HEK293T (cell line): ENCODE data around the gene OSBPL2.

Experiments used
- CTCF ChIA-PET: fragments of 350-600 bp; formaldehyde crosslinking; extraction: SDS; loops from one replicate; lab custom pipeline; 2021; ENCODE audit warnings: antibody characterized with exemption, inconsistent platforms; lab: Yijun Ruan, JAX
- POLR2A ChIA-PET: fragments of 350-600 bp; formaldehyde crosslinking; extraction: SDS; loops from one replicate; lab custom pipeline; 2020; ENCODE audit warnings: antibody characterized with exemption, inconsistent platforms; lab: Yijun Ruan, JAX
- DNase-seq: peaks from one replicate; pipeline ENCODE4 v3.0.0; 2012; ENCODE audit warnings: mixed read lengths; ENCODE audit errors: extremely low spot score
- ARNT ChIP-seq: fragments of 450-650 bp; IDR thresholded peaks from 2 replicates; pipeline ENCODE4 v1.6.1; 2017; ENCODE audit warnings: mild to moderate bottlenecking
- BHLHE40 ChIP-seq: fragments of 450-650 bp; IDR thresholded peaks from 2 replicates; pipeline ENCODE4 v1.6.1; 2016; ENCODE audit warnings: mild to moderate bottlenecking, moderate library complexity, borderline replicate concordance
- CTBP1 ChIP-seq: fragments of 450-650 bp; IDR thresholded peaks from 2 replicates; pipeline ENCODE4 v1.6.1; 2016; ENCODE audit warnings: borderline replicate concordance
- ELF4 ChIP-seq: fragments of 450-650 bp; IDR thresholded peaks from 2 replicates; pipeline ENCODE4 v1.6.1; 2017; ENCODE audit warnings: antibody characterized with exemption
- FOXA1 ChIP-seq: fragments of 450-650 bp; IDR thresholded peaks from 2 replicates; pipeline ENCODE4 v1.6.1; 2016; ENCODE audit warnings: mild to moderate bottlenecking
- FOXK2 ChIP-seq: fragments of 450-650 bp; IDR thresholded peaks from 2 replicates; pipeline ENCODE4 v1.6.1; 2016; ENCODE audit warnings: mild to moderate bottlenecking
- FOXM1 ChIP-seq: fragments of 450-650 bp; IDR thresholded peaks from 2 replicates; pipeline ENCODE4 v1.6.1; 2017; ENCODE audit warnings: mild to moderate bottlenecking, borderline replicate concordance
- HDGF ChIP-seq: fragments of 450-650 bp; IDR thresholded peaks from 2 replicates; pipeline ENCODE4 v1.6.1; 2017; ENCODE audit warnings: antibody characterized with exemption, borderline replicate concordance
- L3MBTL2 ChIP-seq: fragments of 450-650 bp; conservative IDR thresholded peaks from 2 replicates; pipeline ENCODE4 v1.6.1; 2016; ENCODE audit warnings: mild to moderate bottlenecking
- LEF1 ChIP-seq: fragments of 450-650 bp; IDR thresholded peaks from 2 replicates; pipeline ENCODE4 v1.6.1; 2017; ENCODE audit warnings: mild to moderate bottlenecking, borderline replicate concordance
- NFRKB ChIP-seq: fragments of 450-650 bp; IDR thresholded peaks from 2 replicates; pipeline ENCODE4 v1.6.1; 2016; ENCODE audit warnings: mild to moderate bottlenecking, moderate library complexity
- PKNOX1 ChIP-seq: fragments of 450-650 bp; IDR thresholded peaks from 2 replicates; pipeline ENCODE4 v1.6.1; 2016
- SP1 ChIP-seq: fragments of 450-650 bp; IDR thresholded peaks from 2 replicates; pipeline ENCODE4 v1.6.1; 2017
- SUZ12 ChIP-seq: fragments of 450-650 bp; IDR thresholded peaks from 2 replicates; pipeline ENCODE4 v1.6.1; 2016; ENCODE audit warnings: mild to moderate bottlenecking
- TARDBP ChIP-seq: fragments of 450-650 bp; IDR thresholded peaks from 2 replicates; pipeline ENCODE4 v1.6.1; 2016
- ZNF384 ChIP-seq: fragments of 450-650 bp; IDR thresholded peaks from 2 replicates; pipeline ENCODE4 v1.6.1; 2016

The OSBPL2 gene

DNA sequence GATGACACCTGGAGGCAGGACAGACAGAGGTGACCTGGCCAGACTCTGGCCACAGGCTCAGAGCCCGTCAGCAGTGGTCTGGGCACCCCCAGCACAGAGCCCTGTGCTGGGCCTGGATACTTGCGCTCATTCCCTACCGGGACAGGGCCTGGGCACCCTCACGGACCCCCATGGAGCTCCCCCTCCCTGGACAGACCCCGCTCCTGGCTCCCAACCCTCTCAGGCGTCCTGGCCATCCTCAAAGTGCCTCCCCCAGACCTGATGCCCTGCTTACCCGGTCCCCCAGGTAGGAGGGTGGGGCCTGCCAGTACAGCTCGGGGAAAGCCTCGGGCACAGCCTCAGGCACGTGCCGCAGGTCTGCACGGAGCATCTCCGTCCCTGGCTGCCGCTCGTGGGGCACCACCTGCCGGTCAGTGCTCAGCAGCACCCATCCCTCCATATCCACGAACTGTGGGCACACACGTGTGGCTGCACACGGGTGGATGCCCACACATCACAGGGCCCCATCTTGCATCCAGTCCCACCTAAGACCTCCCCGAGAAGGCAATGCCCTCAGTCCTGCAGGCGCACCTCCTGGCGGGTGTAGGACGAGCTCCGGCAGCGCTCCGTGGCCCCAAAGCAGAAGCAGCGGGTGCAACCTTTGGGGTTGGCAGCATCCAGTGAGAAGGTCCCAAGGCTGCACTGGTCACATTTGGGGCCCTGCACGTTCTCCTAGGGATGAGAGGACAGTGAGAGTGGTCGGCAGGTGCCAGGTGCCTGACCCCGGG is 88.8 kb downstream of the OSBPL2 start:
- TF ChIP-seq CTBP1 (no peak), ELF4 (no peak), FOXA1 (no peak), SUZ12 (no peak), HDGF (no peak), TARDBP (no peak), FOXK2 (no peak), BHLHE40 (no peak), ZNF384 (no peak), L3MBTL2 (no peak), FOXM1 (no peak), PKNOX1 (no peak), ARNT (no peak), SP1 (no peak), NFRKB (no peak)
- POLR2A ChIA-PET, result no interaction called here
- no peak for DNase-seq
- CTCF ChIA-PET, result no interaction called here

DNA sequence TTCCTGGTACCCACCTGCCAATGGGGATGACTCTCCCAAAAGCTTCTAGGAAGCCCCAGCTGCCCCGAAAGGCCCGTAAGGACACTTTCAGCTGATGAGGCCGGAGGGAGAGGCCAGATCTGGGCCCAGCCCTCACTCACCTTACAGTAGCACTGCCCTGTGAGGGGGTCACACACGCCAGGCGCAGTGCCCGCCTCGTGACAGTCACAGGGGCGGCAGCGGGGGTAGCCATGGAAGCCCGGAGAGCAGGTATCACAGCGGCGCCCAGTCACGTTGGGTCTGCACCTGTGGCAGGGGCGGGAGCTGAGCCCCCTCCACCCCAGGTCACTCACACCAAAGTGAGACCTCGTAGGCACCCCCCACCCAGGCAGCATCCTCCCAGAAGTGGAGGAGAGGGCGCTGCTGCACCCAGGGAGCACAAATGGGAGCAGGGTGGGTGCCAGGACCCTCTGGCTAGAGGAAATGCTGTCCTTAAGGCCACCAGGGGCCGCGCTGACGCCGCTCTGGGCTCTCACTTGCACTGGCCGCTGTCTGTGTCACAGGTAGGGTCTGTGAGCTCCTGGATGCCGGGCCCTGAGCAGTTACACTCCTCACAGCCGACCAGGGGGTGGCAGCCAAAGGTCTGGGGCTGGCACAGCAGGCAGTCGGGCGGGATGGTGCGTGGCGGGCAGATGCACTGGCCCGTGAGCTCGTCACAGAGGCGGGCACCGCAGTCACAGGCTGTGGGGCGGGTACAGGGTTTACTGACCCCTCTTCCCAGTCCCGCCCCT is 89.6 kb downstream of the OSBPL2 start:
- TF ChIP-seq NFRKB, result no peak
- TF ChIP-seq FOXM1, result no peak
- no peak for TF ChIP-seq HDGF
- no peak for TF ChIP-seq CTBP1
- no peak for TF ChIP-seq L3MBTL2
- TF ChIP-seq PKNOX1, result no peak
- no peak for TF ChIP-seq SP1
- no peak for TF ChIP-seq ARNT
- no peak for TF ChIP-seq FOXA1
- no peak for TF ChIP-seq ZNF384
- no peak for TF ChIP-seq BHLHE40
- no peak for TF ChIP-seq SUZ12
- TF ChIP-seq ELF4, result no peak
- TF ChIP-seq FOXK2, result no peak
- TF ChIP-seq TARDBP, result no peak
- TF ChIP-seq LEF1, result no peak
- POLR2A ChIA-PET, result no interaction called here
- DNase-seq, result no peak
- CTCF ChIA-PET, result no interaction called here

GRCh38 chr20:62328684-62329388 is 90.5 kb downstream of the OSBPL2 start:
- TF ChIP-seq FOXK2, result no peak
- TF ChIP-seq ARNT, result no peak
- no peak for TF ChIP-seq FOXA1
- no peak for TF ChIP-seq ZNF384
- TF ChIP-seq NFRKB, result no peak
- TF ChIP-seq L3MBTL2, result no peak
- TF ChIP-seq SP1, result no peak
- TF ChIP-seq ELF4, result no peak
- no peak for TF ChIP-seq HDGF
- no peak for TF ChIP-seq SUZ12
- no peak for DNase-seq
- ChIA-PET POLR2A (no interaction called here), CTCF (no interaction called here)

- CTCF ChIA-PET, result no interaction called here
- TF ChIP-seq SP1 (no peak), ARNT (no peak), SUZ12 (no peak), NFRKB (no peak), ELF4 (no peak), HDGF (no peak), PKNOX1 (no peak), CTBP1 (no peak), FOXK2 (no peak), LEF1 (no peak), TARDBP (no peak), BHLHE40 (no peak), ZNF384 (no peak), FOXA1 (no peak), FOXM1 (no peak), L3MBTL2 (no peak)
- DNase-seq, result no peak
- POLR2A ChIA-PET, result no interaction called here
Measured at GRCh38 chr20:62329389-62330377, 91.4 kb downstream of the OSBPL2 start.
